ENCODE results near the gene FCGR2B.
"Not testable (repeated sequence)": the region's sequence is repeated elsewhere in the genome, so short reads cannot be mapped to it uniquely, and the experiment has no call there.

Gene FCGR2B

GRCh38 chr1:161706482-161707347, 43.8 kb downstream of the FCGR2B start, which contains the start of gene FCRLA:
Gene FCRLA (plus strand): TSS chr1:161707229. CDS start chr1:161707265, 36 bp downstream.
- no peak for DNase-seq

GRCh38 chr1:161707503-161707902, 44.6 kb downstream of the FCGR2B start:
- no peak for DNase-seq

- no peak for DNase-seq
Observed at GRCh38 chr1:161709373-161709772, 46.4 kb downstream of the FCGR2B start.

- DNase-seq, result no peak
Observed at GRCh38 chr1:161710560-161710959, 47.6 kb downstream of the FCGR2B start.

DNA sequence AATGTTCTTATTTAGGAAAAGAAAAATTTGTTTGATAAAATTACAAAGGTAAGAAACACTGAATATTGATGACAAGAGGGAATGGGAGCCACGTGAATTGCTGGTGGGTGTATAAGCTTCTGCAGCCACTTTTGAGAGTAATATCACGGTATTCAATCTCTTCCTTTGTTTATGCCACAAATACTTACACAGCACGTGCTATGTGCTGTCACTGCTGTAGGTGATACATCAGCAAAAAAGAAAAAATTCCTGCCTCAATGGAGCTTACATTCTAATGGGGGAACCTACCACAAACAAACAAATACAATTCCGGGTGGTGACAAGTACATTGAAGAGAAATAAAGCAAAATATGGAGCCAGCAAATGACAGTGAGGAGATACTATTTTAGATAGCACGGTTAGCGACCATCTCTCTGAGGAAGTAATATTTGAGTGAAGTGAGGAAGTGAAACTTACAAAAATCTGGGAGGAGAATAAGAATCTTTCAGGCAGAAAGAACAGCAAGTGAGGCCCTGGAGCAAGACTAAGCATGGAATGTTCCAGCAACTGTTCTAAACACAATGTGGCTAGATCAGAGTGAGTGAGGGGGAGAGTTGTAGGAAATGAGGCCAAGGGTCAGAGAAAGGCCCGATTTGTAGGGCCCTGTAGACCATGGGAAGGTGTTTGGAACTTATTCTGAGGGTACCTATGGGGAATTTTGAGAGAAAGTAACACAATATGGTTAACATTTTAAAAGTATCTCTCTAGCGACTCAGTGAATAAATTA, 55.8 kb downstream of the FCGR2B start:
- no peak for DNase-seq

- no peak for DNase-seq
Observed at GRCh38 chr1:161719325-161719611, 56.3 kb downstream of the FCGR2B start.

DNA sequence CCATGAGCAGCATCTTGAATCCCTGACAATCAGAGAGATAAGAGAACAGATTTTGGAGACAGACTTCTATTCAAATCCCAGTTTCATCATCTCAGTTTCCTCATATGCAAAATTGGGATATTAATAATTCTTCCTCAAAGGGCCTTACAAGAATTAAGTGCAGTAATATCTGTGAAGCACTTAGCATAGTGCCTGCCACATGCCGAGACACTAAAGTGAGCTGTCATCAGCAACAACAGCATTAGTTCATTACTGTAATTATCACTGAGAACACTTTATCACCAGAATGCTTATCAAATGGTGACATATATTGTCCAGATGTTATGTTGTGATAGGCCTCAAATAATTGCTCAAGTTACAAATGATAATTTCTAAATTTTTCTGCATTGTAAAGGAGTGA, 57.5 kb downstream of the FCGR2B start:
- DNase-seq, result no peak

- DNase-seq, result no peak
Observed at GRCh38 chr1:161720956-161721737, 58.2 kb downstream of the FCGR2B start, which contains the start of gene FCRLB. Gene FCRLB (plus strand): TSS chr1:161721544. CDS start chr1:161722673, 1,129 bp downstream.

DNA sequence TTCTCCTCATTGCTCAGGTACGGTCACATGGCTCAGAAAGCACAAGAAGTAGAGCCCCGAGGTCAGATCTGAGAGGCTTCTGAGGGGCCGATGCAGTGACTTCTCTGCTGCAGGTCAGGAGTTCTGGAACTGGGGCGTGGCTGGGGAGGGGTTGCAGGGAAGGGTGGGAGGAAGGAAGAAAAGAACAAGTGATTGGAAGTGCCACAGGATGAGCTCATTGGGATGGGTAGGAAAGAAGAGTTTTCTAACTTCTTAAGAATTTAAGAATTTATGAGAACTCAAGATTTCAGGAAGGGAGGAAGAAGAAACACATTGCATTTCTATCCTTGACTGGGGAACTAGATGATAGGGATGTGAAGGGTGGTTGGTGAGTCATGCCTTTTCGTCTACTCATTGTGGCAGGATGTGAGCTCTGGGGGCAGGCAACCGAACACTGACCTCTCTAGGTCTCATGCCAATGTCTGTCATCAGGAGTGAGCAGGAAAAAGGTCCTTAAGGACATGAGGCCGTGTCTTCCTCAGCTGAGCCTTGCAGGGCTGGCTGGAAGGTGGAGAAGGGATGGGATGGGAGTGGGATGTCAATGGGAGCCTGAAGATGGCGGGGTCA, 58.9 kb downstream of the FCGR2B start:
- DNase-seq, result no peak

DNA sequence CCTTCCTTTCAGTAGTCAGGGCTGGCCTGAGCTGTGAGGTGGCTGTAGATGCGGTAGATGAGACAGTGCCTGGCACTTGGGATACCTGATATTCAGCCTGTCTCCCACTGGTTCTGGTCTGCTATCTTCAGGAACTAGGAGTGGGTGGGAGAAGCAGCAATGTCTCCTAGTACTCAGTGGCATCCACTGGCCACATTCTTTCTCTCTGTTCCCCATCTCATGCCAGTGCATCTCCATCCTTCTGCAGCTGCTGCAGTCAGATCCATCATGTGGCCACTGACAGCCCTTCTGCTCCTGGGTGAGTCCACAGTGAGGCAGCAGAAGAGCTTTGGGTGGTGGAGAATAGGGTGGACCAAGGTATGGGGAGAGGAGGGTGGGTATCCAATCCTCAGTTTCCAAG, 59.5 kb downstream of the FCGR2B start:
- no peak for DNase-seq

DNA sequence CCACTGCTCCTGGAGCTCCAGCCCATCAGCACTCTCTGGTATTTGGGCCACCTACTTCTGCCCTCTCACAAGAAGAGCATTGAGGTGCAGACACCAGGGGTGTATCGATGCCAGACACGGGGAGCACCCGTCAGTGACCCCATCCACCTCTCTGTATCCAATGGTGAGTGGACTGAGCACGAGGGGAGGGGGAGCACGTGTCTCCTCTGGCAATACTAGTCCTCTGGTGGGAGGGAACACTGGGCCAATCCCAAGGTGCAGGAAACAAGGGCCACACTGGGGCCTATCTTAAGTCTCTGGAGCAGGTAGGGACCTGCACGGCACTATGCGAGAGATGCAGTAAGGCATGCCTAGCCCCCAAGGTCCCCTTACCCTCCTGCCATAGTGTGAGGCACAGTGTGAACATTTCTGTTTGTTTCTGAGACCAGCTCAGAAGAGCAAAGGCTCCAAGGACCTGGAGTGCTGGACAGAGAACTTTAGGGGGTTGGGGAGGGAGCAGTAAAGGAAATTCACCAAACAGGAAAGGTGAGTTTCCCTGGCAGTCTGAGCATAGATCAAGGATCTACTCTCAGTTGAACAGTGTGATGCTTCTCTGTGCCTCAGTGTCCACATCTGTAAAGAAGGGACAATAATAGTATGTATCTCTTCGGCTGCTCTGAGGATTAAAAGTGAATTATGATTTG, 60.7 kb downstream of the FCGR2B start:
- no peak for DNase-seq

- not testable (repeated sequence) for DNase-seq
Observed at GRCh38 chr1:161725258-161725907, 62.4 kb downstream of the FCGR2B start.

GRCh38 chr1:161725908-161726472, 63.0 kb downstream of the FCGR2B start:
- DNase-seq, result peak; percentile 65

GRCh38 chr1:161726473-161727255, 63.7 kb downstream of the FCGR2B start:
- DNase-seq, result peak; percentile 87

GRCh38 chr1:161727256-161727924, 64.4 kb downstream of the FCGR2B start:
- no peak for DNase-seq

All from NCI-H69 (cell line).